ENCODE results near the gene PLSCR3. TPM values are rescaled to one million over a fixed set of nuclear protein-coding genes. Genes with fewer than 3 reads are reported as not detected.

PLSCR3 gene
- total RNA-seq, result 15.5 and 15.9 TPM in 2 replicates

GRCh38 chr17:7394452-7395191 is at the start of gene PLSCR3:
Gene PLSCR3, minus strand, starts transcription at chr17:7394525. Its CDS starts 415 bp downstream, at chr17:7394110.

DNA sequence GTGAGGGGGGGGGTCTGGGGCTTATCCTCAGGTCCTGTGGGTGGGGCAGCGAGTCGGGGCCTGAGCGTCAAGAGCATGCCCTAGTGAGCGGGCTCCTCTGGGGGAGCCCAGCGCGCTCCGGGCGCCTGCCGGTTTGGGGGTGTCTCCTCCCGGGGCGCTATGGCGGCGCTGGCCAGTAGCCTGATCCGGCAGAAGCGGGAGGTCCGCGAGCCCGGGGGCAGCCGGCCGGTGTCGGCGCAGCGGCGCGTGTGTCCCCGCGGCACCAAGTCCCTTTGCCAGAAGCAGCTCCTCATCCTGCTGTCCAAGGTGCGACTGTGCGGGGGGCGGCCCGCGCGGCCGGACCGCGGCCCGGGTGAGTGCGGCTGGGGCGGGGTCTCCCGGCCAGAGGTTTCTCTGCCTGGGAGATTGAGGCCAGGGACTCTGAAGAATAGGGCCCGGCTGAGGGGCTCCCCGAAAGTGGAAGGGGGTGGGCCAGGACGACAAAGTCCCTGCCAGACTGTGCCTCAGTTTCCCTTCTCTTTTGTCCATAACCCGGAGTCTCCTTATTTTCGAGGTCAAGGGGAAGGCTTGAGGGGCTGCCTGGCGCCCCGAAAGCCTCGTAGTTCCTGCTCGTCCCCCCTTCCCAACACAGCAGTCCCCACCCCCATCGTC is 45.3 kb upstream of the PLSCR3 start, which contains the start of gene FGF11:
Gene FGF11, plus strand, starts transcription at position 51 of the 651 bp plus-strand sequence. Its CDS starts 109 bp downstream, at position 160.

GRCh38 chr17:7428557-7428956 is 34.2 kb upstream of the PLSCR3 start, which contains the start of gene SPEM3:
Gene SPEM3, plus strand, starts transcription at chr17:7428857. Its CDS starts 46 bp downstream, at chr17:7428903.

GRCh38 chr17:7425316-7425715 is 31.0 kb upstream of the PLSCR3 start, which contains the start of gene SPEM2:
Gene SPEM2, plus strand, starts transcription at chr17:7425616. Its CDS starts 73 bp downstream, at chr17:7425689.

GRCh38 chr17:7419819-7420610 is 25.7 kb upstream of the PLSCR3 start, which contains the start of gene SPEM1:
Gene SPEM1, plus strand, starts transcription at chr17:7420324. Its CDS starts 61 bp downstream, at chr17:7420385.

DNA sequence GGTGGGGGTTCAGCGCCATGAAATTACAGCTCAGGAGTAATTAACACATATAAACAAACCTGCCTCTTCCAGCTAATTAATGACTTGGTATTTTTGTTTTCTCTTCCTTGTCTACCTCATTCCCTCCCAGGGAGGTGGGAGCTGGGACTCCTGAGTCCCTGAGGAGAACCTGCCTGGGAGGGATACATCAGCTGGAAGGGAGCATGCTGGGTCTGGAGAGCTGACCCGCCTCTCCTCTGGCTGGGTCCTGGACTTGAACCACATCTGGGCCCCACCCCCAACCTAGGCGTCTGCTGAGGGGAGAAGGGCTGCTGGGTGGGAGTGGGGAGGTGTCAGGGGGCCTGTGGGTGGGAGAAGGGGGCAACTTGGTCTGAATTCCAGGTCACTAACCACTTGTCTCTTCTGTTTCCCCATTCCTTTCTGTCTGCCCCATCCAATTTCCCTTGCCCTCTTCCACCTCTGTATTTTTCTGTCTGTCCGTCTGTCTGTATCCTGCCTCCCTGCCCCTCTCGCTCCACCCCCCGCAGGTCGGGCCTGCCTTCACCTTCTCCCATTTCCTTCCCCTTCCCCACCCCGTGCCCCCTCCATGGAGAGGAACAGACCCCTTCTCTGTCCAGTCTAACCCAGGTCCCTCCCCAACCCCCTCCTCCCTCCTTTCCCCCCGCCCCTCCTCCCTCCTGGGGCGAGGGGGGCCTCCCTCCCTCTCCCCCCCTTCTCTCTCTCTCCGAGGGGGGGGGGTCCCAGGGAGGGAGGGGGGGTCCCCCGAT is 13.3 kb upstream of the PLSCR3 start, which contains the start of gene NLGN2:
Gene NLGN2, plus strand, starts transcription at position 361 of the 767 bp plus-strand sequence. CDS start 411 bp downstream, outside the sequence.

DNA sequence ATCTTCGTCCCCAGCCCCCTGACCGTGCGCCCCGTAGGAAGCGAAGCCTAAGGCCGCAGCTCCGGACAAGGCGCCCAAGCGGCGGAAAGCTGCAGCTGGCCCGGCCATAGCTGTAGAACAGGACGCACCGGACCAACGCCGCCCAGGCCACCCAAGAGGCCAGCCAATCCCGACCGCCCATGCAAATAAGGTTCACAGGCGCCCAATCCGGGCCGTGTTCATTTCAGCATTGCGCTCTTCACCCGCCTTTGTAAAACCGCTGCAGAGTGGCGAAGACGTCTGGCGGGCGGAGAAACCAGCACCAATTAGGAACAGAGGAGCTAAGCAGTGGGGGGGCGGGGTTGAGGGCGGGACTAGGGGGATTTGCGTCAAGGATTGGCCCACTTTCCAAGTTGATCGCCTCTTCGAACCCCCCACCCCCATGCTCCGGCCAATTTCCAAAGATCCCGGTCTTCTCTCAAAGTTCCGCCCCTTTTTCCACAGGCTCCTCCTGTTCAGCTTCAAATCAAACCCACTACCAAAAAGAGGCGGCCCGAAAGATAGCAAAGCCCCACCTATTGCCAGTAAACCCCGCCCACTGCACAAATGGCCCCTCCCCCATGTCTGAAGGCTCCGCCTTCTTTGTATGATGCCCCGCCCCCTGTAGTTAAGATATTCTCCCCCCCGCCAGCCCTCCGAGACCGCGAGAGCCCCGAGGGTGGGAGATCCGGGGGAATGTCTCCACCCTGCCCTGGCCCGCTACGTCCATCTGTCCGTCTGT is 9.8 kb upstream of the PLSCR3 start, which contains the start of gene TMEM256:
Gene TMEM256, minus strand, starts transcription at position 121 of the 760 bp plus-strand sequence. Its CDS starts 13 bp downstream, at position 108.

GRCh38 chr17:7380855-7381683 is 13.3 kb downstream of the PLSCR3 start, which contains the start of gene TNK1:
Gene TNK1, plus strand, starts transcription at chr17:7381089. Its CDS starts 1,838 bp downstream, at chr17:7382927.

DNA sequence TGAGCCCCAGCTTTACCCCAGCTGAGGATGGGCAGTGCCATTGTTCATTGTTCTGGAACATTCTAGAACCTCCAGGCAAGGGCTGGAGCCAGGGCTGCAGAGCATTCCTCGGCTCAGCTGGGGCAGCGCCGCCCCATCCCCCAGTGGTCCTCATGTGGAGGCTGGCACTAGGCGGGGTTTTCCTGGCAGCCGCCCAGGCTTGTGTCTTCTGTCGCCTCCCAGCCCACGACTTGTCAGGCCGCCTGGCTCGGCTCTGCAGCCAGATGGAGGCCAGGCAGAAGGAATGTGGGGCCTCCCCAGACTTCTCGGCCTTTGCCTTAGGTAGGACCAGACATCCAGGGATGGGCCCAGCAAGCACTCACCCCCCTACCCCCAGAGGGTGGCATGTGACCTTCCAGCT is 39.3 kb downstream of the PLSCR3 start, which contains the start of gene TMEM95:
Gene TMEM95, plus strand, starts transcription at position 104 of the 400 bp plus-strand sequence. Its CDS starts 49 bp downstream, at position 153.

GRCh38 chr17:7351665-7352502 is 42.4 kb downstream of the PLSCR3 start, which contains the start of gene KCTD11:
Gene KCTD11, plus strand, starts transcription at chr17:7352162.

Other genes starting within 250 kb of the PLSCR3 start
- 0.86 and 1.6 TPM in 2 replicates for gene ASGR1, start 215.2 kb downstream of the PLSCR3 start, total RNA-seq
- gene DLG4, start 174.7 kb downstream of the PLSCR3 start, total RNA-seq, result 14.3 and 16.3 TPM in 2 replicates
- gene ACADVL, start 174.6 kb downstream of the PLSCR3 start, total RNA-seq, result 233 and 286 TPM in 2 replicates
- gene DVL2, start 160.0 kb downstream of the PLSCR3 start, total RNA-seq, result 106 and 115 TPM in 2 replicates
- gene PHF23, start 155.1 kb downstream of the PLSCR3 start, total RNA-seq, result 29.5 and 39.6 TPM in 2 replicates
- gene GABARAP, start 152.1 kb downstream of the PLSCR3 start, total RNA-seq, result 192 and 205 TPM in 2 replicates
- gene CTDNEP1, start 142.8 kb downstream of the PLSCR3 start, total RNA-seq, result 19.1 and 23.0 TPM in 2 replicates
- 19.9 and 22.9 TPM in 2 replicates for gene ELP5, start 142.3 kb downstream of the PLSCR3 start, total RNA-seq
- gene CLDN7, start 132.0 kb downstream of the PLSCR3 start, total RNA-seq, result 4.2 and 16.5 TPM in 2 replicates
- 0.09 and 0.16 TPM in 2 replicates for gene SLC2A4, start 112.8 kb downstream of the PLSCR3 start, total RNA-seq
- 0.09 TPM in 1 of 2 replicates, not detected in the other for gene YBX2, start 99.9 kb downstream of the PLSCR3 start, total RNA-seq
- gene EIF5A, start 86.9 kb downstream of the PLSCR3 start, total RNA-seq, result 435 and 499 TPM in 2 replicates
- 22.5 and 47.1 TPM in 2 replicates for gene GPS2, start 79.2 kb downstream of the PLSCR3 start, total RNA-seq
- 18.9 and 25.7 TPM in 2 replicates for gene NEURL4, start 65.2 kb downstream of the PLSCR3 start, total RNA-seq
- 3.3 and 5.2 TPM in 2 replicates for gene ACAP1, start 58.0 kb downstream of the PLSCR3 start, total RNA-seq
- 4.6 and 5.4 TPM in 2 replicates for gene KCTD11, start 42.4 kb downstream of the PLSCR3 start, total RNA-seq
- gene TMEM95, start 39.4 kb downstream of the PLSCR3 start, total RNA-seq, result not detected in 2 replicates
- gene TNK1, start 13.4 kb downstream of the PLSCR3 start, total RNA-seq, result 0.09 and 0.32 TPM in 2 replicates
- 70.3 and 140 TPM in 2 replicates for gene TMEM256, start 9.6 kb upstream of the PLSCR3 start, total RNA-seq
- gene NLGN2, start 13.3 kb upstream of the PLSCR3 start, total RNA-seq, result 6.8 and 7.1 TPM in 2 replicates
- 0.16 TPM in 1 of 2 replicates, not detected in the other for gene SPEM1, start 25.8 kb upstream of the PLSCR3 start, total RNA-seq
- not detected in 2 replicates for gene SPEM2, start 31.1 kb upstream of the PLSCR3 start, total RNA-seq
- gene SPEM3, start 34.3 kb upstream of the PLSCR3 start, total RNA-seq, result not detected in 2 replicates
- gene TMEM102, start 40.9 kb upstream of the PLSCR3 start, total RNA-seq, result 0.60 and 2.4 TPM in 2 replicates
- gene FGF11, start 45.0 kb upstream of the PLSCR3 start, total RNA-seq, result 1.0 and 1.1 TPM in 2 replicates
- gene CHRNB1, start 50.5 kb upstream of the PLSCR3 start, total RNA-seq, result 8.8 and 10.1 TPM in 2 replicates
- 12.5 and 16.4 TPM in 2 replicates for gene ZBTB4, start 85.1 kb upstream of the PLSCR3 start, total RNA-seq
- gene SLC35G6, start 86.9 kb upstream of the PLSCR3 start, total RNA-seq, result not detected in 2 replicates
- gene POLR2A, start 89.8 kb upstream of the PLSCR3 start, total RNA-seq, result 107 and 113 TPM in 2 replicates
- 7.3 and 9.1 TPM in 2 replicates for gene TNFSF12, start 154.5 kb upstream of the PLSCR3 start, total RNA-seq
- 0.34 and 1.7 TPM in 2 replicates for gene TNFSF13, start 164.2 kb upstream of the PLSCR3 start, total RNA-seq
- gene SENP3, start 167.4 kb upstream of the PLSCR3 start, total RNA-seq, result 51.1 and 54.5 TPM in 2 replicates
- gene CD68, start 185.1 kb upstream of the PLSCR3 start, total RNA-seq, result 21.0 and 27.6 TPM in 2 replicates
- 36.7 and 48.5 TPM in 2 replicates for gene MPDU1, start 189.3 kb upstream of the PLSCR3 start, total RNA-seq
- gene SOX15, start 195.6 kb upstream of the PLSCR3 start, total RNA-seq, result 0.17 and 0.32 TPM in 2 replicates
- 31.5 and 35.0 TPM in 2 replicates for gene FXR2, start 220.4 kb upstream of the PLSCR3 start, total RNA-seq
- gene SAT2, start 233.3 kb upstream of the PLSCR3 start, total RNA-seq, result 55.3 and 67.3 TPM in 2 replicates
- 0.26 and 0.47 TPM in 2 replicates for gene SHBG, start 235.6 kb upstream of the PLSCR3 start, total RNA-seq

All from bronchial smooth muscle cell (primary cell).